ENCODE results near the gene HS3ST6.
"Not testable (repeated sequence)": the region's sequence is repeated elsewhere in the genome, so short reads cannot be mapped to it uniquely, and the experiment has no call there.

The HS3ST6 gene

GRCh38 chr16:1903220-1903574 lies 15.0 kb downstream of the HS3ST6 start:
- no peak for TF ChIP-seq CTCF (conservative IDR thresholded peaks at IDR 0.05; ENCODE audit: low read depth, low read length)
- no peak overlapping the region for H3K4me3 ChIP-seq (ENCODE audit: low read depth, low read length)
- no peak for DNase-seq (ENCODE audit: low read depth)

GRCh38 chr16:1902547-1903219 lies 15.5 kb downstream of the HS3ST6 start:
- no peak for DNase-seq (ENCODE audit: low read depth)
- H3K4me3 ChIP-seq (ENCODE audit: low read depth, low read length): no peak overlapping the region
- no peak for TF ChIP-seq CTCF (conservative IDR thresholded peaks at IDR 0.05; ENCODE audit: low read depth, low read length)

- no peak overlapping the region for H3K4me3 ChIP-seq (ENCODE audit: low read depth, low read length)
Measured at GRCh38 chr16:1900452-1900774, 17.8 kb downstream of the HS3ST6 start.

GRCh38 chr16:1899641-1900451 lies 18.4 kb downstream of the HS3ST6 start:
- no peak overlapping the region for H3K4me3 ChIP-seq (ENCODE audit: low read depth, low read length)
- no peak for DNase-seq (ENCODE audit: low read depth)
- no peak for TF ChIP-seq CTCF (conservative IDR thresholded peaks at IDR 0.05; ENCODE audit: low read depth, low read length)

More at GRCh38 chr16:1900452-1900774, 17.8 kb downstream of the HS3ST6 start:
- no peak for TF ChIP-seq CTCF (conservative IDR thresholded peaks at IDR 0.05; ENCODE audit: low read depth, low read length)
- no peak for DNase-seq (ENCODE audit: low read depth)

- not testable (repeated sequence) for DNase-seq (ENCODE audit: low read depth); H3K4me3 ChIP-seq (ENCODE audit: low read depth, low read length)
Measured at GRCh38 chr16:1897692-1898091, 20.5 kb downstream of the HS3ST6 start.

GRCh38 chr16:1895949-1896675 lies 22.1 kb downstream of the HS3ST6 start:
- DNase-seq (ENCODE audit: low read depth): no peak
- TF ChIP-seq CTCF (conservative IDR thresholded peaks at IDR 0.05; ENCODE audit: low read depth, low read length): no peak
- H3K4me3 ChIP-seq (ENCODE audit: low read depth, low read length): no peak overlapping the region

GRCh38 chr16:1895068-1895467 lies 23.1 kb downstream of the HS3ST6 start:
- DNase-seq (ENCODE audit: low read depth): no peak
- TF ChIP-seq CTCF (conservative IDR thresholded peaks at IDR 0.05; ENCODE audit: low read depth, low read length): no peak
- no peak overlapping the region for H3K4me3 ChIP-seq (ENCODE audit: low read depth, low read length)

All from choroid plexus epithelial cell (primary cell).